GM12864 (cell line): Measurements from ENCODE around the gene NLGN1.
"Not testable (repeated sequence)": the region's sequence is repeated elsewhere in the genome, so short reads cannot be mapped to it uniquely, and the experiment has no call there.

Source experiments
- DNase-seq: peaks from one replicate; pipeline ENCODE4 v3.0.0-alpha.2; 2011; ENCODE audit warnings: low read depth
- H3K4me3 ChIP-seq: 2 replicates; pipeline ENCODE4 v1.5.1; 2011; ENCODE audit warnings: mild to moderate bottlenecking, low read depth, low read length, control low read depth
- CTCF ChIP-seq: IDR thresholded peaks from 2 replicates; pipeline ENCODE4 v1.5.1; 2011; ENCODE audit warnings: low read depth, mild to moderate bottlenecking, moderate library complexity, low read length, control low read depth, inconsistent platforms; ENCODE audit errors: missing control alignments

The NLGN1 gene

DNA sequence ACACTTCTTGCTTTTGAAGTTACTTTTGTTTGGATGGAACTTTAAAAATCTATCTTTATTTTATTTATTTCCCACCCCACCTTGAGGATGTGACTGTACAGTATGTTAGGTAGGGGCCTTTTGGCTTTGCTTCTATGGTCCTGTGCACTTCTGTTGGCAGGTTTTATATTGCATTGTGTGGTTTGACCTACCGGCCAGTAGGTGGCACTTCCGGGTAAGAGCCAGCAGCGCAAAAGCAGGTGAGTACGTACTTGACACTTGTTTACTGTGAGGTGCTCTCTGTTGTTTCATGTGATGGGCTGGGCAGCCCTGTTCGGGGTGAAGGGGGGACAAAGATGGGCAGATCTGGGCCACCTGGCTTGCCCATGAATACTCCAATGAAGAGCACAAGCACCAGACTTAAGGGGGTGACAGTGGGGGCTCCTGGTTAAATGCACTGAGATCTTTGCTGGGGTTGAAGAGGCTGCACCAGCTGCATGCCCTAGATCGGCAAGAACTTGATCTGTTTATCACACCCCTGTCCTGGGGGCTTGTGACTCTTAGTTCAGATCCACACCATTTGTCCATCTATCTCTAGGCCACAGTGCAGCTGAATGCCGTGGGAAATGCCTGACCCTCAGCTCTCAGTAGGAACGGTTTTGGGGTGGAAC lies 131.6 kb downstream of the NLGN1 start:
- peak; percentile 80 for TF ChIP-seq CTCF
- DNase-seq = peak; percentile 5
- H3K4me3 ChIP-seq = no peak overlapping the region

DNA sequence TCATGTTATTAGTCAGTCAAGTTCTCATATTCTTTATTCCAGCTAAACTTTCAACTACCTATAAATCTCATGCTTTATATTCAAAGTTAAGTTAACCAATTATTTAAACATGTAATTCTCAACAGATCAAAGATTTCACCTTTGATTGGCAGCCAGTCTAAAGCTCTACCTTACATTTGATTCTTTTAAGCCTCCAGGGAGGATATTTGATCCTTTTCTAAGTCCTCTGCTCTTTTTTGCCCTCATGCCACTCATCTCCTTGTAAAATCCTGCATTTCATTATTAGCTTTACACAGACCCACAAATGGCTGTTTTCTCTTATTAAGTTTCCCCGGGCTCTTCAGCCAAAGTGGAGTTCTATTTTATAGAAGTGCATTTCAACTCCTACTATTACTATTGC lies 134.1 kb downstream of the NLGN1 start:
- no peak overlapping the region for H3K4me3 ChIP-seq
- no peak for TF ChIP-seq CTCF
- no peak for DNase-seq

DNA sequence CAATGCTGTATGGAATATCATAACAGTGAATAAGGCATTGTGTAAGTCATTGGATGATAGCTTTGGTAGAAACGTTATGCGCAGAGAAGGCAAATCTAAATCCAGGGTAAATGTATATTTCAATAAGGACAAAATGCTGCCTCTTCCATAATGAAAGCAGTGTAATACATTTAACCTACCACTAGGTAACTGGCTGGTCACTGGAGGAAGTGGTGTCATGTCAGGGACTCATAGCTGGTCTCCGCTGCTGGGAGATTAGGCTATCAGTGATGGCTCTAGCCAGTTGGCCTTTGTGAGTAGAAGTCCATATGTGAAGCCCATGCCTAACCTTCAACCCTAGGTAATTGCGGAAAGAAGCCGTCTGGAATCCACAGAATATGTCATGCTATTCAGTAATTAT lies 140.9 kb downstream of the NLGN1 start:
- TF ChIP-seq CTCF = peak; percentile 30
- no peak for DNase-seq

DNA sequence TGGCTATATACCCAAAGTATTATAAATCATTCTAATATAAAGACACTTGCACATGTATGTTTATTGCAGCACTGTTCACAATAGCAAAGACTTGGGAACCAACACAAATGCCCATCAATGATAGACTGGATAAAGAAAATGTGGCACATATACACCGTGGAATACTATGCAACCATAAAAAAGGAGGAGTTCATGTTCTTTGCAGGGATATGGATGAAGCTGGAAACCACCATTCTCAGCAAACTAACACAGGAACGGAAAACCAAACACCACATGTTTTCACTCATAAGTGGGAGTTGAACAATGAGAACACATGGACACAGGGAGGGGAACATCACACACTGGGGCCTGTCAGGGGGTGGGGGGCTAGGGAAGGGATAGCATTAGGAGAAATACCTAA lies 148.0 kb downstream of the NLGN1 start:
- not testable (repeated sequence) for DNase-seq, H3K4me3 ChIP-seq

More for the DNA sequence above, 140.9 kb downstream of the NLGN1 start:
- H3K4me3 ChIP-seq = no peak overlapping the region

DNA sequence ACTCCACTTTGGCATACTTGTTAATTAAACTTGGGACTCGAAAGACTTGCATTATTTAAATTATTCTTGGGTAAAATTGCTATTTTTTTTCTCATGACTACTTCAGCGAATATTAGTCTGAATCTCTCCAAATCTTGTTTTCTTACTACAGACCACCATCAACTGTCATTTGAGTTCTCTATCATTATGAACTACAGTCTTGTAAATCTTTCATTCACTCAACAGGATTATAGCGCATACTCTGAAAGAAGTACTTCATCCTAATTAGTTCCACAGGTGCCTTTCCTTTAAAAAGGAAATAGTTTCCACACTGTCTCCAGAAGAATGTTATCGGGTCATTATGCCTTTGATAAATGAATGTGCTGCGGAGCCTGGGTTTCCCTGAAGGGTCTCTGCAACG lies 149.5 kb downstream of the NLGN1 start:
- DNase-seq = no peak
- no peak for TF ChIP-seq CTCF
- no peak overlapping the region for H3K4me3 ChIP-seq

DNA sequence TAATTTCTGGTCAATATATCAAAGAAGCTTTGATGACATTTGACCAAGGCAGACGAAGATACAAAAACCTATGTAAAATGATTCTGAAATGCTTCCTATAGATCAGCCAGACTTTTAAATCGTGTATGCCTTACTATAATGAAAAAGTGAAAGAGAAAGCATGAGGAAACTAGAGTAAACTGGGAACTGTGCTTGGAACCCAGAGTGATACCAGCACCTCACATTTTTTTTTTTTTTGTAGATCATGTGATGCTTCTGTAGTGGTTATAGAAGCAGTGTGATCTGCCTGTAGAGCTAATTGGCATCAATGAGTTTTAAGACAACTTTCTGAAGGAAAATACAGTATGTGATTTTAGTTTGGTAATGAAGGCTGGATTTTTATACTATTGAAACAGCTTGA lies 150.7 kb downstream of the NLGN1 start:
- no peak for DNase-seq
- no peak overlapping the region for H3K4me3 ChIP-seq

DNA sequence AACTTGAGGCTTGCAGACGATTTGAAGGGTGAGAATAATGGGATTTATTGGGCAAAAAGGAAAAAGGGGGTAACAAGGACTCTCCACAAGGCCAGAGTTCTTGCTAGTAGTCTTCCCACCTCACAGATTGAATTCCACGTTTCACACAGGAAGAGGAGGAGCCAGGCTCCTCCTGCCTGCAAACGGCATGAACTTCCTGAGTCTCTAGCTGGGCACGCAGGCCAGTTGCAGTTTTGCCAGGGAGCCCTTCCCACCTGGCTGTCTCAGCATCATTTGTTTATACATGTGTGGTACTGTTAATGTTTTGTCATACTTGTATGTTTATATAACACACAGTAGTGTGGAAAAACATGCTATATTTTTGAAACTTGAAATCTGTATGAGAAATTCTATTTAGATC lies 155.0 kb downstream of the NLGN1 start:
- H3K4me3 ChIP-seq = no peak overlapping the region
- DNase-seq = no peak
- TF ChIP-seq CTCF = no peak

More for the DNA sequence above, 150.7 kb downstream of the NLGN1 start:
- no peak for TF ChIP-seq CTCF
